Measurements from ENCODE around the gene SPOUT1. TPM values are rescaled to one million over a fixed set of nuclear protein-coding genes. Genes with fewer than 3 reads are reported as not detected.
"Not testable (repeated sequence)": the region's sequence is repeated elsewhere in the genome, so short reads cannot be mapped to it uniquely, and the experiment has no call there.

Gene SPOUT1, protein sequence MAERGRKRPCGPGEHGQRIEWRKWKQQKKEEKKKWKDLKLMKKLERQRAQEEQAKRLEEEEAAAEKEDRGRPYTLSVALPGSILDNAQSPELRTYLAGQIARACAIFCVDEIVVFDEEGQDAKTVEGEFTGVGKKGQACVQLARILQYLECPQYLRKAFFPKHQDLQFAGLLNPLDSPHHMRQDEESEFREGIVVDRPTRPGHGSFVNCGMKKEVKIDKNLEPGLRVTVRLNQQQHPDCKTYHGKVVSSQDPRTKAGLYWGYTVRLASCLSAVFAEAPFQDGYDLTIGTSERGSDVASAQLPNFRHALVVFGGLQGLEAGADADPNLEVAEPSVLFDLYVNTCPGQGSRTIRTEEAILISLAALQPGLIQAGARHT
- total RNA-seq, result 100 to 1,000 TPM in 1 of 2 experiments, 10 to 100 TPM in 1; 83.3 to 104 TPM

DNA sequence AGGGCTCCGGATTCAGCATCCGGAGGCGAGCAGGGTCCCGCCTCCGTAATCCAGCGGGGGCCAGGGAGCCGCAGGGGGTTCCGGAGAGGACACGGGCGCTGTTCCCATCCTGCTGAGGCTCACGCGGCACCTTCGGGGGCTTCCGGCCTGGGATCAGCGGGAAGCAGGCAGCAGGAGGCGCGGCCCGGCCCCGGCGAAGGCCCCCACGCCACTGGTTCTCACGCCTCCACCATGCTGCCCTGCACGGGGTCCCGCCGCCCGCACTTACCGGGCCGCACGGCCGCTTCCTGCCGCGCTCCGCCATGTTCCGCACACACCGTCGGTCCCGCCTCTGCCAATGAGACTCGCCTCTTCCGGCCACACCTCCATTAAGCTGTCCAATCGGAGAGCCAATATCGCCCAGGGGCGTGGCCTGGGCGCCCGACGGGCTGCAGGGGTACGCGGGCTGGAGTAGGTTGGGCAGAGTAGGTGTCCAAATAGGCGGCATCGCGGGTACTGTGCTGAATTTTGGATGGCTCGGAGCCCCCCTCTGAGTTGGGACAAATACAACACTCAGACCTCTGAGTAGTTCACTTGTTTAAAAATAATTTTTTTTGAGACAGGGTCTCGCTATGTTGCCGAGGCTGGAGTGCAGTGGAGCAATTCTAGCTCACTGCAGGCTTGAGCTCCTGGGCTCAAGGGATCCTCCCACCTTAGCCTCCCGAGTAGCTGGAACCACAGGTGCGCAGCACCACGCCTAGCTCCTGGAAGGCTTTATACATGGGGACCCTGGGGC is at the start of gene SPOUT1:
TSS of gene SPOUT1 (minus strand) at position 318 of the 775 bp plus-strand sequence. CDS start at position 304, 14 bp downstream.
- DNase-seq (peak; percentile 96), ATAC-seq (peak; percentile 98)
- Mint-ChIP-seq H3K36me3 (peaks cover 22% of the 10 kb centered on the region), H3K9me3 (ENCODE audit: low read depth) (no peaks in the 10 kb centered on the region), H3K27me3 (no peaks in the 10 kb centered on the region), H3K27ac (peak within 1 kb of the TSS; percentile 90), H3K4me3 (peak within 1 kb of the TSS; percentile 97), H3K4me1 (peaks cover 23% of the 10 kb centered on the region)
- CTCF ChIA-PET, result interaction anchor here (0.6 to 2.8 kb wide), 7 partner anchors 10 to 98 kb away, joined by 3 to 31 read pairs (median 3); partner anchors contain the start of gene ENDOG

DNA sequence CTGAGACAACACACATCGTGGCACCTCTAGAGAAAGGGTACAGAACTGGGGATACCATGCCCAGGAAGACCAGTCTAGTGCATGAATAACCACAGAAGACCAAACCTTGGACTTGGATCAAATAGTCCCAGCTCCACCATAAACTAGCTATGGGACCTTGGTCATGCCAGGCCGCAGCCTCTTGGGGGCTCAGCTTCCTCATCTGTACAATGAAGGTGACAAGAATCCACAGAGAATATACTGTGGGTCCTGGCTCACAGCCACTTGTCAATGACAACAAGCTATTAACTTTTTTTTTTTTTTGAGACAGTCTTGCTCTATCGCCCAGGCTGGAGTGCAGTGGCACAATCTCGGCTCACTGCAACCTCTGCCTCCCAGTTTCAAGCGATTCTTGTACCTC is 48.3 kb upstream of the SPOUT1 start:
- H3K4me3 Mint-ChIP-seq, result no peak overlapping the region
- no peaks in the 10 kb centered on the region for H3K27me3 Mint-ChIP-seq
- CTCF ChIA-PET, result interaction anchor here (1.1 to 5.2 kb wide), 7 partner anchors 11 to 59 kb away, joined by 3 to 31 read pairs (median 3); partner anchors contain the start of gene ENDOG
- H3K4me1 Mint-ChIP-seq, result peaks cover 17% of the 10 kb centered on the region
- ATAC-seq (no peak), DNase-seq (no peak)
- no peak overlapping the region for H3K27ac Mint-ChIP-seq
- peaks cover 1% of the 10 kb centered on the region for H3K36me3 Mint-ChIP-seq
- no peaks in the 10 kb centered on the region for H3K9me3 Mint-ChIP-seq (ENCODE audit: low read depth)

DNA sequence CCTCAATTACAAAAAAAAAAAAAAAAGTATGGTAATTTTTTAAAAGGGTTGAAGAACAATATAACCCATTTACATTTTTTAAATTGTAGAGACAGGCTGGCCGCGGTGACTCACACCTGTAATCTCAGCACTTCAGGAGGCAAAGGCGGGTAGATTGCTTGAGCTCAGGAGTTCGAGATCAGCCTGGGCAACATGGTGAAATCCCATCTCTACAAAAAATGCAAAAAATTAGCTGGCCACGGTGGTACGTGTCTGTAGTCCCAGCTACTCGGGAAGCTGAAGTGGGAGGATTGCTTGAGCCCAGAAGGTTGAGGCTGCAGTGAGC is 41.3 kb upstream of the SPOUT1 start:
- not testable (repeated sequence) for H3K36me3 Mint-ChIP-seq; DNase-seq; H3K27ac Mint-ChIP-seq; ATAC-seq; H3K27me3 Mint-ChIP-seq; H3K4me1 Mint-ChIP-seq; H3K4me3 Mint-ChIP-seq; H3K9me3 Mint-ChIP-seq (ENCODE audit: low read depth)
- CTCF ChIA-PET, result interaction anchor here (1.2 to 1.8 kb wide), 2 partner anchors 41 to 58 kb away, joined by 3 to 6 read pairs; partner anchors contain the start of gene SPOUT1

DNA sequence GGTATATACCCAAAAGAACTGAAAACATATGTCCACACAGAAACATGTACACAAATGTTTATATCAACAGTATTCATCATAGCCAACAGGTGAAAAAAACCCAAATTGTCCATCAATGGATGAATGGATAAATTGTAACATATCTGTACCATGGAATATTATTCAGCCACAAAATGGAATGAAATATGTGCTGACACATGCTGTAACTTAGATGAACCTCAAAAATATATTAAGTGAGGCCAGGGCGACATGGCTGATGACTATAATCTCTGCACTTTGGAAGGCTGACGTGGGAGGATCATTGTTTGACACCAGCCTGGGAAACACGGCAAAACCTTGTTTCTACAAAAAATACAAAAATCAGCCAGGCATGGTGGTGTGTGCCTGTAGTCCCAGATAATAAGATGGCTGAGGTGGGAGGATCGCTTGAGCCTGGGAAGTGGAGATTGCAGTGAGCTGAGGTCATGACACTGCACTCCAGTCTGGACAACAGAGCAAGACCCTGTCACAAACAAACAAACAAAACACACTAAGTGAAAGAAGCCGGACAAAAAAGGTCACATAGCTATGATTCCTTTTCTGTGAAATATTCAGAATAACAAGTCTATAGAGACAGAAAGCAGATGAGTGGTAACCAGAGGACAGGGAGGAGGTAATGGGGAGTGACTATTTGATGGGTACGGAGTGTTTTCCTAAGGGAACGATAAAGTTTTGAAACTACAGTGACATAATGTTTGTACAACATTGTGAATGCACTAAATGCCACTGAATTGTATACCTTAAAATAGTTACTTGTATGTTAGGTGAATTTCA is 40.7 kb upstream of the SPOUT1 start:
- H3K27ac Mint-ChIP-seq, result no peak overlapping the region
- H3K27me3 Mint-ChIP-seq, result no peaks in the 10 kb centered on the region

DNA sequence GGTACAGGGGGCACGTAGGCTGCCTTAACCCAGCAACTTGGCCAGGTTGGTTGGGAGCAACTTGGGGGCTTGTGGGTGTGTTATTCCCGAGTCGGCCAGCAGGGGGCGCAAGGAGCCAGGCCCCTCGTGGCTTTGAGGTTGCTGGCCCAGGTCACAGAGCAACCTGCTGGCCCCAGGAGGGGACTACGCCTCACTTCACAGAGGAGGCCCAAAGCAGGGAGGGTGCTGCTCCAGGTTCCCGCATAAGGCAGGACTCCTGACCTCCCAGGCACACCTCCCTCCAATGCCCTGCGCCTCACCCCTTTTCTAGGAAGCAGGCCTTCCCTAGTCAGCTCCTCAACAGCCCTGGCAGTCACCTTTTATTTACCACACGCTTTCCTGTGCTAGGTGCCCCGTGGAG is 34.1 kb upstream of the SPOUT1 start:
- CTCF ChIA-PET, result interaction anchor here (0.7 to 9.8 kb wide), 19 partner anchors 10 to 493 kb away, joined by 3 to 162 read pairs (median 4); partner anchors contain the start of genes ENDOG, KYAT1, LRRC8A and PHYHD1
- ATAC-seq (peak; percentile 93), DNase-seq (peak; percentile 89)
- peaks cover 6% of the 10 kb centered on the region for H3K4me1 Mint-ChIP-seq
- H3K27ac Mint-ChIP-seq, result no peak overlapping the region
- no peak overlapping the region for H3K4me3 Mint-ChIP-seq
- no peaks in the 10 kb centered on the region for H3K27me3 Mint-ChIP-seq
- H3K36me3 Mint-ChIP-seq, result no peaks in the 10 kb centered on the region
- H3K9me3 Mint-ChIP-seq (ENCODE audit: low read depth), result no peaks in the 10 kb centered on the region

More for the DNA sequence above, 40.7 kb upstream of the SPOUT1 start:
- Mint-ChIP-seq H3K36me3 (no peaks in the 10 kb centered on the region), H3K9me3 (ENCODE audit: low read depth) (no peaks in the 10 kb centered on the region), H3K4me1 (peaks cover 4% of the 10 kb centered on the region), H3K4me3 (no peak overlapping the region)
- CTCF ChIA-PET, result interaction anchor here (1.2 to 1.8 kb wide), 2 partner anchors 40 to 58 kb away, joined by 3 to 6 read pairs; partner anchors contain the start of gene SPOUT1
- ATAC-seq, result no peak
- no peak for DNase-seq

DNA sequence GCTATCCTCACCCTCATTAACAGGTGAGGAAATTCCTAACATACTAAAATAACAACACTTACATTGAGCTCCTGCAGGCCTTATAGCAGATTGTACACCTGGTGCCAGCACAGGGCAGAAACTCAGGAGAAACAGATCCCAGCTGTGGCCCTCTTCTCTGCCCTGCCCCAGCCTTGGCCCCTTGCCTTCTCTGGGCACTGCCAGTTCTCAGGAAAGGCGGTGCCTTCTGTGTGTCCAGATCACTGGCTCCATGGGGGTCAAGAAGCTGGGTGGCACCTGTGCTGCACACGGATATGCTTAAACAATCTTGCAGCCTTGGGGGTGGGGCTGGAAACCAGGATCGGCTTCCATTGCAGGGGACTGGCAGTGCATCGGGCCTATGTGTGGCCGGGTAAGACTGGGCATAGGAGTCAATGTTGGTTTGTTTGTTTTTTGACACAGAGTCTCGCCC is 32.8 kb upstream of the SPOUT1 start:
- H3K4me3 Mint-ChIP-seq, result no peak overlapping the region
- no peak for DNase-seq
- H3K27ac Mint-ChIP-seq, result no peak overlapping the region
- no peaks in the 10 kb centered on the region for H3K9me3 Mint-ChIP-seq (ENCODE audit: low read depth)
- no peaks in the 10 kb centered on the region for H3K36me3 Mint-ChIP-seq
- peaks cover 6% of the 10 kb centered on the region for H3K4me1 Mint-ChIP-seq
- no peak for ATAC-seq
- no peaks in the 10 kb centered on the region for H3K27me3 Mint-ChIP-seq
- CTCF ChIA-PET, result interaction anchor here (0.8 to 9.8 kb wide), 10 partner anchors 9 to 166 kb away, joined by 3 to 162 read pairs (median 4); partner anchors contain the start of gene SH3GLB2

DNA sequence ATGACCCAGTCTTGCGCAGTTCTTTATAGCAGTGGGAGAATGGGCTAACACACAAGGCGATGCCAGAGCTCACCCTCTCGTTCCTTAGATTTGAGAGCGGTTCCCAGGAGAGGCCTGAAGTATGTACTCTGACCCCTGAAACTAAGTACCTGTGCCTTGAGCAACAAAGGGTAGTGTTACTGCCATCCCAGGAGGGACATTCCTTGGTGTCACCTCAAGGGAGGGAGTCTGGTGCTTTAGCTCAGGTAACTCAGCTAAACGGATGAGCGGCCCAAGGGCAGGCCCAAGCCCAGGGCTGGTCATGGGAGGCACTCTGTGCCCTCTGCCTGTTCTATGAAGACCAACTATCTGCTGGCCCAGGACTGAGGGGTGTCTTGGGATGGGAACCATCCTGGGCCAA is 31.9 kb upstream of the SPOUT1 start:
- CTCF ChIA-PET, result interaction anchor here (0.5 to 9.8 kb wide), 9 partner anchors 8 to 164 kb away, joined by 3 to 162 read pairs (median 3); no protein-coding TSS in a partner anchor
- Mint-ChIP-seq H3K4me3 (no peak overlapping the region), H3K27ac (no peak overlapping the region), H3K27me3 (no peaks in the 10 kb centered on the region), H3K9me3 (ENCODE audit: low read depth) (no peaks in the 10 kb centered on the region), H3K4me1 (peaks cover 6% of the 10 kb centered on the region), H3K36me3 (no peaks in the 10 kb centered on the region)
- ATAC-seq, result no peak
- no peak for DNase-seq

DNA sequence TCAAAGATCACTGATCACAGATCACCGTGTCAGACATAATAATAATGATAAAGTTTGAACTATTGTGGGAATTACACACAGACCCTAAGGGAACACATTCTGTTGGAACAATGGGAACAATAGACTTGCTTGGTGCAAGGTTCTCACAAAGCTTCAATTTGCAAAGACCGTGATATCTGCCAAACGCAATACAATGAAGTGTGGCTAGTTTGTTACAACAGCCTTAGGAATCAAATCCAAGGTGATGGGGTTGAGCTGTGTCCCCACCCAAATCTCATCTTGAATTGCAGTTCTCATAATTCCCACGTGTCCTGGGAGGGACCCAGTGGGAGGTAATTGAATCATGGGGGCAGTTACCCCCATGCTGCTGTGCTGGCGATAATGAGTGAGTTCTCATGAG is 31.3 kb upstream of the SPOUT1 start:
- no peak for ATAC-seq
- no peaks in the 10 kb centered on the region for H3K36me3 Mint-ChIP-seq
- no peak for DNase-seq
- CTCF ChIA-PET, result interaction anchor here (0.8 to 9.8 kb wide), 4 partner anchors 15 to 78 kb away, joined by 3 to 162 read pairs (median 4); no protein-coding TSS in a partner anchor
- no peaks in the 10 kb centered on the region for H3K27me3 Mint-ChIP-seq
- no peaks in the 10 kb centered on the region for H3K9me3 Mint-ChIP-seq (ENCODE audit: low read depth)
- no peak overlapping the region for H3K27ac Mint-ChIP-seq
- peaks cover 6% of the 10 kb centered on the region for H3K4me1 Mint-ChIP-seq
- no peak overlapping the region for H3K4me3 Mint-ChIP-seq

DNA sequence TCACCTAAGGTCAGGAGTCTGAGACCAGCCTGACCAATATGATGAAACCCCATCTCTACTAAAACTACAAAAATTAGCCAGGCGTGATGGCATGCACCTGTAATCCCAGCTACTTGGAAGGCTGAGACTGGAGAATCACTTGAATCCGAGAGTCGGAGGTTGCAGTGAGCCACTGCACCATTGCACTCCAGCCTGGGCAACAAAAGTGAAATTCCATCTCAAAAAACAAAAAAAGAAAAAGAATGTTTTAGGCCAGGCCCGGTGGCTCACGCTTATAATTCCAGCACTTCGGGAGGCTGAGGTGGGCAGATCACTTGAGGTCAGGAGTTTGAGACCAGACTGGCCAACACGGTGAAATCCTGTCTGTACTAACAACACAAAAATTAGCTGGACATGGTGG is 28.9 kb upstream of the SPOUT1 start:
- H3K4me3 Mint-ChIP-seq; H3K27ac Mint-ChIP-seq; H3K27me3 Mint-ChIP-seq; H3K36me3 Mint-ChIP-seq; DNase-seq; H3K9me3 Mint-ChIP-seq (ENCODE audit: low read depth); H3K4me1 Mint-ChIP-seq; ATAC-seq; CTCF ChIA-PET: not testable (repeated sequence)

DNA sequence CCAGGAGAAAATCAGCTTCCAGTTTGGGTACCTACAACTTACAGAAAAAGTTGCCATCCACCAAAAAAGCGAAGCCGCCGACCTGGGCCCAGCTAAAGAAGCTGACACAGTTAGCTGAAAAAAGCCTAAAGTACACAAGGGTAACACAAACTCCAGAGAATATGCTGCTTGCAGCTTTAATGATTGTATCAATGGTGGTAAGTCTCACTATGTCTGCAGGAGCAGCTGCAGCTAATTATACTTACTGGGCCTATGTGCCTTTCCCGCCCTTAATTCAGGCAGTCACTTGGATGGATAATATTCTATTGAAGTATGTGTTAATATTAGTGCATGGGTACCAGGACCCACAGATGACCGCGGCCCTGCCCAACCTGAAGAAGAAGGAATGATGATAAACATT is 24.9 kb upstream of the SPOUT1 start:
- H3K4me3 Mint-ChIP-seq; H3K4me1 Mint-ChIP-seq; H3K27me3 Mint-ChIP-seq; H3K9me3 Mint-ChIP-seq (ENCODE audit: low read depth); DNase-seq; H3K27ac Mint-ChIP-seq; ATAC-seq: not testable (repeated sequence)
- CTCF ChIA-PET, result interaction anchor here (1.4 to 3.1 kb wide), 3 partner anchors 9 to 72 kb away, joined by 3 to 25 read pairs (median 7); partner anchors contain the start of gene ENDOG
- H3K36me3 Mint-ChIP-seq, result peaks cover 11% of the 10 kb centered on the region

DNA sequence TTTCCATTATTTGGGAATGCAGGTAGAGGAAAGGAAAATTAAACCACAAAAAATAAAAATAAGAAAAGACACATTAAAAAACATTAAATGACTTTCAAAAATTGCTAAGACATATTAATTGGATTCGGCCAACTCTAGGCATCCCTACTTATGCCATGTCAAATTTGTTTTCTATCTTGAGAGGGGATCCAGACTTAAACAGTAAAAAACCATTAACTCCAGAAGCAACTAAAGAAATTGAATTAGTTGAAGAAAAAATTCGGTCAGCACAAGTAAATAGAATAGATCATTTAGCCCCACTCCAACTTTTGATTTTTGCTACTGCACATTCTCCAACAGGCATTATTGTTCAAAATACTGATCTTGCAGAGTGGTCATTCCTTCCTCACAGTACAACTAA is 23.1 kb upstream of the SPOUT1 start:
- H3K36me3 Mint-ChIP-seq, result peaks cover 13% of the 10 kb centered on the region
- not testable (repeated sequence) for H3K27me3 Mint-ChIP-seq; DNase-seq; H3K27ac Mint-ChIP-seq; H3K4me3 Mint-ChIP-seq; H3K9me3 Mint-ChIP-seq (ENCODE audit: low read depth); ATAC-seq; H3K4me1 Mint-ChIP-seq
- CTCF ChIA-PET, result interaction anchor here (0.7 to 3.1 kb wide), 9 partner anchors 9 to 295 kb away, joined by 3 to 25 read pairs (median 3); partner anchors contain the start of genes DOLPP1 and ENDOG

DNA sequence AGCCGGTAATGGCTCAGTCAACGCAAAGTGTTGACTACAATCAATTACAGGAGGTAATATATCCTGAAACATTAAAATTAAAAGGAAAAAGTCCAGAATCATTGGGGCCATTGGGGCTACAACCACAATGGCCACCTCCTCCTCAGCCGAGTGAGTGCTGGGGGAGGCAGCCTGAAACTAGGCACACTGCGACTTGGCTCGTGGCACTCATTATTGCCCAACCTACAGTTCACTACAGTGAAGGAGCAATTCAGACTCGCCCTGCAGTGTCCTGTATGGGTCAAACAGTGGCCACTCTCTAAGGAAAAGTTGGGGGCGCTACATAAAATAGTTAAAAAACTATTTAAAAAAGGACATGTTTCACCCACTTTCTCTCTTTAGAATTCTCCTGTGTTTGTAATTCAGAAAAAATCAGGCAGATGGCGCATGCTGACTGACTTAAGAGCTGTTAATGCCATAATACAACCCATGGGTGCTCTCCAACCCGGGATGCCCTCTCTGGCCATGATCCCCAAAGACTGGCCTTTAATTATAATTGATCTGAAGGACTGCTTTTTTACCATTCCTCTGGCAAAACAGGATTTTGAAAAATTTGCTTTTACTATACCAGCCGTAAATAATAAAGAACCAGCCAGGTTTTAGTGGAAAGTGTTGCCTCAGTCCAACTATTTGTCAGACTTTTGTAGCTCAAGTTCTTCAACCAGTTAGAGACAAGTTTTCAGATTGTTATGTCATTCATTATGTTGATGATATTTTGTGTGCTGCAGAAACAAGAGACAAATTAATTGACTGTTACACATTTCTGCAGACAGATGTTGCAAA is 22.4 kb upstream of the SPOUT1 start:
- not testable (repeated sequence) for DNase-seq
- H3K36me3 Mint-ChIP-seq, result peaks cover 13% of the 10 kb centered on the region

More for the DNA sequence above, 22.4 kb upstream of the SPOUT1 start:
- not testable (repeated sequence) for H3K27ac Mint-ChIP-seq; H3K27me3 Mint-ChIP-seq; H3K4me3 Mint-ChIP-seq; H3K9me3 Mint-ChIP-seq (ENCODE audit: low read depth); H3K4me1 Mint-ChIP-seq
- CTCF ChIA-PET, result interaction anchor here (0.7 to 3.1 kb wide), 8 partner anchors 11 to 295 kb away, joined by 3 to 25 read pairs (median 3); partner anchors contain the start of genes DOLPP1 and ENDOG
- peak; percentile 42 for ATAC-seq

Measured in activated CD8-positive, alpha-beta memory T cell treated with anti-CD3 and anti-CD28 coated beads, Interleukin-2, amount 10 ng/mL, durations not matched to agents 7 days and 5 days (primary cell).